ENCODE results near the gene ZNF14. TPM values are rescaled to one million over a fixed set of nuclear protein-coding genes. Genes with fewer than 3 reads are reported as not detected.
"Not testable (repeated sequence)": the region's sequence is repeated elsewhere in the genome, so short reads cannot be mapped to it uniquely, and the experiment has no call there.

ZNF14 gene
- total and polyA plus RNA-seq, 2 donors (not counting 3 experiments of a cell fraction or from before 2014, with no cell fraction given): 0.65 to 2.6 TPM

- DNase-seq (ENCODE audit: low read depth, low spot score): no peak
- CTCF ChIA-PET: interaction anchor here (0.6 kb wide), 1 partner anchor 37 kb away, joined by 3 read pairs; no protein-coding TSS in a partner anchor
- H3K27ac ChIP-seq (ENCODE audit: insufficient read depth, low read depth, low read length): no peak overlapping the region
- no peak overlapping the region for H3K4me2 ChIP-seq (ENCODE audit: insufficient read depth, low read length)
- intact Hi-C loops (cut with micrococcal nuclease): no loop called here
- H3K4me3 ChIP-seq (replicated peaks in 1 of 3; ENCODE audit: insufficient read depth in 1 of 3, low read depth in 1 of 3, low read length in 3 of 3): no peak overlapping the region
- POLR2A ChIA-PET: no interaction called here
- BruUV-seq (replicated peaks): no TSS peak
- H2AFZ ChIP-seq (ENCODE audit: low read depth, low read length): no peak overlapping the region
- TF ChIP-seq JUN (IDR thresholded peaks at IDR 0.05; ENCODE audit: borderline replicate concordance, insufficient read depth, insufficient read length, low read depth) (no peak), FOS (IDR thresholded peaks at IDR 0.05; ENCODE audit: borderline replicate concordance, insufficient read depth, low read length) (no peak), POLR2A (IDR thresholded peaks at IDR 0.05; ENCODE audit: low read depth, low read length) (no peak), MYC (IDR thresholded peaks at IDR 0.05; ENCODE audit: low read depth, low read length) (no peak), EZH2 (IDR thresholded peaks at IDR 0.05; ENCODE audit: borderline replicate concordance, low read depth, low read length, severe bottlenecking) (no peak), GATA2 (IDR thresholded peaks at IDR 0.05; ENCODE audit: insufficient read depth, insufficient read length, low read depth, low read length) (no peak), POLR2AphosphoS5 (IDR thresholded peaks at IDR 0.05; ENCODE audit: insufficient read depth, low read depth, low read length) (no peak), MAX (IDR thresholded peaks at IDR 0.05; ENCODE audit: insufficient read depth, insufficient read length) (no peak)
- TF ChIP-seq, protein P1, sequence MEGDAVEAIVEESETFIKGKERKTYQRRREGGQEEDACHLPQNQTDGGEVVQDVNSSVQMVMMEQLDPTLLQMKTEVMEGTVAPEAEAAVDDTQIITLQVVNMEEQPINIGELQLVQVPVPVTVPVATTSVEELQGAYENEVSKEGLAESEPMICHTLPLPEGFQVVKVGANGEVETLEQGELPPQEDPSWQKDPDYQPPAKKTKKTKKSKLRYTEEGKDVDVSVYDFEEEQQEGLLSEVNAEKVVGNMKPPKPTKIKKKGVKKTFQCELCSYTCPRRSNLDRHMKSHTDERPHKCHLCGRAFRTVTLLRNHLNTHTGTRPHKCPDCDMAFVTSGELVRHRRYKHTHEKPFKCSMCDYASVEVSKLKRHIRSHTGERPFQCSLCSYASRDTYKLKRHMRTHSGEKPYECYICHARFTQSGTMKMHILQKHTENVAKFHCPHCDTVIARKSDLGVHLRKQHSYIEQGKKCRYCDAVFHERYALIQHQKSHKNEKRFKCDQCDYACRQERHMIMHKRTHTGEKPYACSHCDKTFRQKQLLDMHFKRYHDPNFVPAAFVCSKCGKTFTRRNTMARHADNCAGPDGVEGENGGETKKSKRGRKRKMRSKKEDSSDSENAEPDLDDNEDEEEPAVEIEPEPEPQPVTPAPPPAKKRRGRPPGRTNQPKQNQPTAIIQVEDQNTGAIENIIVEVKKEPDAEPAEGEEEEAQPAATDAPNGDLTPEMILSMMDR (IDR thresholded peaks at IDR 0.05; ENCODE audit: extremely low read depth in 1 of 2, insufficient read depth in 1 of 2, low read depth in 1 of 2, low read length in 2 of 2): no peak
- no peaks in the 10 kb centered on the region for H3K79me2 ChIP-seq (ENCODE audit: control insufficient read depth, insufficient read depth, low read length)
- H3K27me3 ChIP-seq (ENCODE audit: control insufficient read depth in 2 of 2, insufficient read depth in 2 of 2, low read length in 2 of 2): no peaks in the 10 kb centered on the region
- dilution Hi-C loops (cut with MboI; ENCODE audit: extremely low pct_ligation_motif_present, low sequenced_read_pairs): no loop called here
- H3K4me1 ChIP-seq (ENCODE audit: control insufficient read depth, extremely low read depth, insufficient read depth, low read length): no peaks in the 10 kb centered on the region
- H3K36me3 ChIP-seq (ENCODE audit: control insufficient read depth in 2 of 2, extremely low read depth in 1 of 2, insufficient read depth in 2 of 2, low read length in 2 of 2): no peaks in the 10 kb centered on the region
- no peaks in the 10 kb centered on the region for H3K9me3 ChIP-seq (replicated peaks; ENCODE audit: control insufficient read depth, insufficient read depth, low read length)
- H4K20me1 ChIP-seq (replicated peaks; ENCODE audit: control insufficient read depth, extremely low read depth, insufficient read depth, low read length): no peaks in the 10 kb centered on the region
- no peaks in the 10 kb centered on the region for H3K9me1 ChIP-seq (replicated peaks; ENCODE audit: control insufficient read depth, extremely low read depth, insufficient read depth, low read length)
- no peak overlapping the region for H3K9ac ChIP-seq (replicated peaks; ENCODE audit: extremely low read depth, insufficient read depth, low read length)
- no peak for FAIRE-seq
Observed at GRCh38 chr19:19691683-19692082, 41.2 kb downstream of the ZNF14 start.

DNA sequence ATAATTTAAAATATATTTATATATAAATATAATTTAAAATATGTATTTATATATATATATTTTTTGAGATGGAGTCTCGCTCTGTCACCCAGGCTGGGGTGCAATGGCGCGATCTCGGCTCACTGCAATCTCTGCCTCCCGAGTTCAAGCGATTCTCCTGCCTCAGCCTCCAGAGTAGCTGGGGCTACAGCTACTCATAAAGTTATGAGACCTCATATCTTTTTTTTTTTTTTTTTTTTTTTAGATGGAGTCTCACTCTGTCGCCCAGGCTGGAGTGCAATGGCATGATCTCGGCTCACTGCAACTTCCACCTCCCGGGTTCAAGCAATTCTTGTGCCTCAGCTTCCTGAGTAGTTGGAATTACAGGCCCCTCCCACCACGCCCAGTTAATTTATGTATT is 43.9 kb downstream of the ZNF14 start:
- FAIRE-seq; H3K36me3 ChIP-seq (ENCODE audit: control insufficient read depth in 2 of 2, extremely low read depth in 1 of 2, insufficient read depth in 2 of 2, low read length in 2 of 2); H3K4me2 ChIP-seq (ENCODE audit: insufficient read depth, low read length); intact Hi-C loops (cut with micrococcal nuclease); BruUV-seq (replicated peaks); dilution Hi-C loops (cut with MboI; ENCODE audit: extremely low pct_ligation_motif_present, low sequenced_read_pairs); H3K9me3 ChIP-seq (replicated peaks; ENCODE audit: control insufficient read depth, insufficient read depth, low read length); H3K9me1 ChIP-seq (replicated peaks; ENCODE audit: control insufficient read depth, extremely low read depth, insufficient read depth, low read length); H2AFZ ChIP-seq (ENCODE audit: low read depth, low read length); H3K4me3 ChIP-seq (replicated peaks in 1 of 3; ENCODE audit: insufficient read depth in 1 of 3, low read depth in 1 of 3, low read length in 3 of 3); H3K4me1 ChIP-seq (ENCODE audit: control insufficient read depth, extremely low read depth, insufficient read depth, low read length); H4K20me1 ChIP-seq (replicated peaks; ENCODE audit: control insufficient read depth, extremely low read depth, insufficient read depth, low read length); H3K27ac ChIP-seq (ENCODE audit: insufficient read depth, low read depth, low read length); H3K27me3 ChIP-seq (ENCODE audit: control insufficient read depth in 2 of 2, insufficient read depth in 2 of 2, low read length in 2 of 2); H3K79me2 ChIP-seq (ENCODE audit: control insufficient read depth, insufficient read depth, low read length); H3K9ac ChIP-seq (replicated peaks; ENCODE audit: extremely low read depth, insufficient read depth, low read length); DNase-seq (ENCODE audit: low read depth, low spot score); CTCF ChIA-PET: not testable (repeated sequence)
- POLR2A ChIA-PET: interaction anchor here (0.6 kb wide), 1 partner anchor 14 kb away, joined by 5 read pairs; no protein-coding TSS in a partner anchor
